GM12865 (cell line): ENCODE measurements around the gene RABGGTA.

Experiments
- DNase-seq: peaks from one replicate; pipeline ENCODE4 v3.0.0; 2010; ENCODE audit warnings: low read depth
- H3K4me3 ChIP-seq: 2 replicates; pipeline ENCODE4 v1.5.1; 2011; ENCODE audit warnings: mild to moderate bottlenecking, low read depth, low read length, control low read depth
- CTCF ChIP-seq: IDR thresholded peaks from 2 replicates; pipeline ENCODE4 v1.5.1; 2011; ENCODE audit warnings: low read length, control low read depth, low read depth, inconsistent platforms; ENCODE audit not compliant: insufficient read depth; ENCODE audit errors: missing control alignments

Gene RABGGTA

GRCh38 chr14:24314377-24315193, 43.2 kb upstream of the RABGGTA start:
- no peak for TF ChIP-seq CTCF
- DNase-seq = no peak
- H3K4me3 ChIP-seq = no peak overlapping the region

- no peak overlapping the region for H3K4me3 ChIP-seq
- DNase-seq = no peak
- TF ChIP-seq CTCF = no peak
These were observed 42.5 kb upstream of the RABGGTA start for GRCh38 chr14:24313913-24314312.

GRCh38 chr14:24312736-24313507, 41.5 kb upstream of the RABGGTA start:
- peak; percentile 45 for DNase-seq
- no peak overlapping the region for H3K4me3 ChIP-seq
- TF ChIP-seq CTCF = no peak

GRCh38 chr14:24311837-24312615, 40.6 kb upstream of the RABGGTA start:
- DNase-seq = no peak
- TF ChIP-seq CTCF = no peak
- peak overlapping the region; percentile 60 for H3K4me3 ChIP-seq

- TF ChIP-seq CTCF = peak; percentile 41
- H3K4me3 ChIP-seq = peak within 1 kb of the TSS; percentile 60
- DNase-seq = peak; percentile 87
These were observed 39.5 kb upstream of the RABGGTA start, which contains the start of gene LTB4R for GRCh38 chr14:24310646-24311604. Gene LTB4R, plus strand, starts transcription at chr14:24311502. Its CDS starts 4,150 bp downstream, at chr14:24315652.

- peak overlapping the region; percentile 60 for H3K4me3 ChIP-seq
- TF ChIP-seq CTCF = no peak
- no peak for DNase-seq
These were observed 38.9 kb upstream of the RABGGTA start for GRCh38 chr14:24310265-24310645.
